Glomerular visceral epithelial cell (primary cell): ENCODE measurements around the gene TMEM203.
"Not testable (repeated sequence)": the region's sequence is repeated elsewhere in the genome, so short reads cannot be mapped to it uniquely, and the experiment has no call there.

Experiments used
- DNase-seq: peaks from one replicate; pipeline ENCODE4 v3.0.0-alpha.2; 2016; ENCODE audit errors: extremely low spot score

TMEM203 gene

GRCh38 chr9:137242269-137243203 is 37.1 kb upstream of the TMEM203 start:
- DNase-seq: no peak

- peak; percentile 68 for DNase-seq
Measured at GRCh38 chr9:137241490-137242268, 36.2 kb upstream of the TMEM203 start.

GRCh38 chr9:137240841-137241489 is 35.5 kb upstream of the TMEM203 start, which contains the start of gene TUBB4B:
TUBB4B (plus strand) TSS chr9:137241287; CDS start chr9:137241361, 74 bp downstream.
- peak; percentile 100 for DNase-seq

GRCh38 chr9:137240318-137240840 is 34.9 kb upstream of the TMEM203 start:
- peak; percentile 84 for DNase-seq

GRCh38 chr9:137239541-137240200 is 34.2 kb upstream of the TMEM203 start:
- DNase-seq: not testable (repeated sequence)

- no peak for DNase-seq
Measured at GRCh38 chr9:137237759-137238726, 32.6 kb upstream of the TMEM203 start.

- DNase-seq: no peak
Measured at GRCh38 chr9:137236936-137237421, 31.5 kb upstream of the TMEM203 start.

- peak; percentile 83 for DNase-seq
Measured at GRCh38 chr9:137236238-137236935, 30.9 kb upstream of the TMEM203 start.

GRCh38 chr9:137235424-137236237 is 30.2 kb upstream of the TMEM203 start:
- no peak for DNase-seq

- DNase-seq: no peak
Measured at GRCh38 chr9:137234758-137235423, 29.4 kb upstream of the TMEM203 start.

- DNase-seq: no peak
Measured at GRCh38 chr9:137234055-137234697, 28.7 kb upstream of the TMEM203 start.

- no peak for DNase-seq
Measured at GRCh38 chr9:137233143-137233980, 27.9 kb upstream of the TMEM203 start.

- no peak for DNase-seq
Measured at GRCh38 chr9:137232510-137232909, 27.1 kb upstream of the TMEM203 start.

GRCh38 chr9:137232101-137232500 is 26.7 kb upstream of the TMEM203 start:
- no peak for DNase-seq

GRCh38 chr9:137231372-137232039 is 26.1 kb upstream of the TMEM203 start:
- DNase-seq: no peak
